Upper lobe of left lung (tissue), 4 donors: ENCODE data around the gene PTGIR.

Experiments used
- EP300 ChIP-seq, 4 donors: sonication (generic); formaldehyde crosslinking; IDR thresholded peaks; one replicate each; pipeline ENCODE4 v1.5.1; 2017; ENCODE audit warnings: antibody characterized with exemption in 4 of 4, control low read depth in 2 of 4
- POLR2A ChIP-seq, 4 donors: fragments of 450-650 bp; IDR thresholded peaks; one replicate each; pipeline ENCODE4 v1.5.1; 2016 to 2017; ENCODE audit warnings: antibody characterized with exemption in 4 of 4, mild to moderate bottlenecking in 2 of 4
- POLR2AphosphoS5 ChIP-seq, 2 donors: sonication (generic); formaldehyde crosslinking; IDR thresholded peaks; one replicate each; pipeline ENCODE4 v1.5.1; 2017; ENCODE audit warnings: antibody characterized with exemption in 2 of 2
- TF ChIP-seq, protein P1 (sequence below), 6 experiments: fragments of 450-650 bp in 4 of 6; fragments of 200-600 bp in 2 of 6; sonication (generic) in 2 of 6; IDR thresholded peaks; one replicate each; pipeline ENCODE4 v1.5.1; 2016 to 2019; ENCODE audit warnings: antibody characterized with exemption in 6 of 6

- no peak for TF ChIP-seq POLR2A (IDR thresholded peaks at IDR 0.05)
- TF ChIP-seq, protein P1, sequence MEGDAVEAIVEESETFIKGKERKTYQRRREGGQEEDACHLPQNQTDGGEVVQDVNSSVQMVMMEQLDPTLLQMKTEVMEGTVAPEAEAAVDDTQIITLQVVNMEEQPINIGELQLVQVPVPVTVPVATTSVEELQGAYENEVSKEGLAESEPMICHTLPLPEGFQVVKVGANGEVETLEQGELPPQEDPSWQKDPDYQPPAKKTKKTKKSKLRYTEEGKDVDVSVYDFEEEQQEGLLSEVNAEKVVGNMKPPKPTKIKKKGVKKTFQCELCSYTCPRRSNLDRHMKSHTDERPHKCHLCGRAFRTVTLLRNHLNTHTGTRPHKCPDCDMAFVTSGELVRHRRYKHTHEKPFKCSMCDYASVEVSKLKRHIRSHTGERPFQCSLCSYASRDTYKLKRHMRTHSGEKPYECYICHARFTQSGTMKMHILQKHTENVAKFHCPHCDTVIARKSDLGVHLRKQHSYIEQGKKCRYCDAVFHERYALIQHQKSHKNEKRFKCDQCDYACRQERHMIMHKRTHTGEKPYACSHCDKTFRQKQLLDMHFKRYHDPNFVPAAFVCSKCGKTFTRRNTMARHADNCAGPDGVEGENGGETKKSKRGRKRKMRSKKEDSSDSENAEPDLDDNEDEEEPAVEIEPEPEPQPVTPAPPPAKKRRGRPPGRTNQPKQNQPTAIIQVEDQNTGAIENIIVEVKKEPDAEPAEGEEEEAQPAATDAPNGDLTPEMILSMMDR (IDR thresholded peaks at IDR 0.05): no peak
- TF ChIP-seq POLR2AphosphoS5 (IDR thresholded peaks at IDR 0.05): no peak
- TF ChIP-seq EP300 (IDR thresholded peaks at IDR 0.05): no peak
Observed at GRCh38 chr19:46580247-46580646, 44.6 kb downstream of the PTGIR start.
